NCI-H128 (cell line): ENCODE measurements around the gene TBX15.
"Not testable (repeated sequence)": the region's sequence is repeated elsewhere in the genome, so short reads cannot be mapped to it uniquely, and the experiment has no call there.

ENCODE experiments used
- DNase-seq: peaks from one replicate; lab custom pipeline; 2025; ENCODE audit not compliant: unreplicated experiment; lab: John Stamatoyannopoulos, UW

Gene TBX15

DNA sequence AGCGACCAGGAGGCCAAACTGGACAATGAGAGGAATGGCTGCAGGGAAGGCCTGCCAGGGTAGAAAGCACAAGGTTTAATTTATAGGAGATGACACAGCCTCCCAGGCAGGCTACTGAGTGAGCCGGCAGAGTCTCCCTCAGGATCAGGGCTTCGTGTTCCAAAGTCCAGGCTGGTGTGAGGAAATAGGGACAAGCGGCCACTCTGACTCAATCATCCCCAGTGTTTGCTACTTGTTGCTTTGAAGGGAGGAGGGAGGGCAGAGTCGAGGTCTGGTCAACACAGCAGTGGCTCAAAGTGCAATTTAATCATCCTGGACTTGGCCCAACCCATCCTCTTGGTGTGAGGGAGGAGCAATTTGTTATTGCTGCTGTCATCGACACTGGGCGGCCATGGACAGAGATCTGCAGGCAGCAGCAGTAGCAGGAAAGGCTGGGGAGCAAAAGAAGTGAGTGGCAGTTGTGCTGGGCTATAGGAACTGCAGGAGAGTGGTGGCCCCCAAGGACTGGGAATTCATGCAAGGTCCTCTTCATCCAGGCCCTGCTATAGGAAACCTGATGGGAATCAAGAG lies 27.5 kb downstream of the TBX15 start:
- no peak for DNase-seq

DNA sequence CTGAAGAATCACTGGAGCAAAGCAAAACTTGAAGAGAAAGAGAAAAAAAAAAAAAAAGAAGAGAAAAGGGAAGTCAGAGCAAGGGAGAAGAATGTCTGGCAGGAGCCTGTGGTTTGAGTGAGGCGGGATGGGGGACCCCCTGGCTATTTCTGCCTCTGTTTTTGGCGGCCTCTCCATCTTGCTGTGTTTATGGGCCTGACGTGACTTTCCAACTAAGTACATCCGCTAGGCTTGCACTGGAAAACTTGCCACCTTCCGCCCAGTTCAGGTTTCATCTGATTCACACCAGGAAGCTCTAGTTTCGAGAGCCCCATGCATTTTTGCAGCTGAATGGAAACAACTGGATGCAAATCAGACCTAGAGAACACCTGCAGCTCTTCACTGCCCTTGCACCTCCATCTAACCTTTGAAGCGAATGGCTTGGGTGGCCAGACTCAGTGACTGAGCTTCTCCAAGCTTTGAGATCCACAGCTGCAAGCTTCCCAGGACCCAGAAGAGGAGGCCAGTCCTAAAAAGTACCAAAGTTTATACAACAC lies 28.0 kb downstream of the TBX15 start:
- no peak for DNase-seq

DNA sequence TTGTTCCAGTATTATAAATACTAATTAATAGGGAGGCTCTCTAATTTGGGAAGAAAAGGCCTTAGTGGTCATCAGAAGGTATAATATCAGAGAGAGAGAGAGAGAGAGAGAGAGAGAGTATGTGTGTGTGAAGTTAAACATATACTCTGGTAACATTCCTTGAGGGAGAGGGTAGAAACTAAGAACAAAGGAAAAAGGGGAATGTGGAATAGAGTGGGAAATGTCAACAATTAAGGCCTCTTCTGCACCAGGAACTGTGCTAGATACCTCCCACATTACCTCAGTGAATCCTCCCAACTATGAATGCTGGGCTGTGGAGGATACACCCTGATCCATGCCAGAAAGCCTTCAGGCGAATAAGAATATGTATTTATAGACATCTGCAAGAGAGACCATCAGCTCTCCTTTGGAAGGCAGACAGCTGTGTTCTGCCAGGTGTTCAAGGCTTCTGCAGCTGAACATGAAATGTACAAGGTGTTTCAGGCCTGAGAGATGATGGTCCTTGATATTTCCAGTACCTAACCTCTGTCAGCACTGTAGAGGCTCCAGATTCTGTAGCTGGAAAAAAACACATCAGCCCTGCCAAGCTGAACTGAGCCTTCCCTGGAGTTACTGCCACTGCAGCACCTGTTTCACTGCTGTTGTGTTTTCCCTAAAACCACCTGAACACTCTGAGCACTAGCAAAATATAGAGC lies 29.1 kb downstream of the TBX15 start:
- no peak for DNase-seq

DNA sequence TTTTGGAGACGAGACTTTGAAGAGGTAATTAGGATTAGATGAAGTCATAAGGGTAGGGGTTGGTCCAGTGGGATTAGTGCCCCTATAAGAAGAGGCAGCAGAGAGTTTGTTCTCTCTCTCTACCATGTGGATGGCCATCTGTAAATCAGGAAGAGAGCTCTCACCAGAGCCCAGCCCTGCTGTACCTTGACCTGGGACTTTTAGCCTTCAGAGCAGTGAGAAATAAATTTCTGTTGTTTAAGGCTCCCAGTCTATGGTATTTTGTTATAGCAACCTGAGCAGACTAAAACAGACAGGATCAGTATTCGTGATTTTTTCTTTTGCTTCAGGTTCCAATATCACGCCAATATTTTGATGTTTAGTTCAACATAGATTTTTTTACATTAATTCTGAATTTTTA lies 30.0 kb downstream of the TBX15 start:
- DNase-seq, result no peak

DNA sequence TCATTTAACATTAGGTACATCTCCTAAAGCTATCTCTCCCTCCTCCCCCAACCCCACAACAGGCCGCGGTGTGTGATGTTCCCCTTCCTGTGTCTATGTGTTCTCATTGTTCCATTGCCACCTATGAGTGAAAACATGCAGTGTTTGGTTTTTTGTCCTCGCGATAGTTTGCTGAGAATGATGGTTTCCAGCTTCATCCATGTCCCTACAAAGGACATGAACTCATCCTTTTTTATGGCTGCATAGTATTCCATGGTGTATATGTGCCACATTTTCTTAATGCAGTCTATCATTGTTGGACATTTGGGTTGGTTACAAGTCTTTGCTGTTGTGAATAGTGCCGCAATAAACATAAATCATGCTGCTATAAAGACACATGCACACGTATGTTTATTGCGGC lies 30.6 kb downstream of the TBX15 start:
- DNase-seq, result not testable (repeated sequence)

DNA sequence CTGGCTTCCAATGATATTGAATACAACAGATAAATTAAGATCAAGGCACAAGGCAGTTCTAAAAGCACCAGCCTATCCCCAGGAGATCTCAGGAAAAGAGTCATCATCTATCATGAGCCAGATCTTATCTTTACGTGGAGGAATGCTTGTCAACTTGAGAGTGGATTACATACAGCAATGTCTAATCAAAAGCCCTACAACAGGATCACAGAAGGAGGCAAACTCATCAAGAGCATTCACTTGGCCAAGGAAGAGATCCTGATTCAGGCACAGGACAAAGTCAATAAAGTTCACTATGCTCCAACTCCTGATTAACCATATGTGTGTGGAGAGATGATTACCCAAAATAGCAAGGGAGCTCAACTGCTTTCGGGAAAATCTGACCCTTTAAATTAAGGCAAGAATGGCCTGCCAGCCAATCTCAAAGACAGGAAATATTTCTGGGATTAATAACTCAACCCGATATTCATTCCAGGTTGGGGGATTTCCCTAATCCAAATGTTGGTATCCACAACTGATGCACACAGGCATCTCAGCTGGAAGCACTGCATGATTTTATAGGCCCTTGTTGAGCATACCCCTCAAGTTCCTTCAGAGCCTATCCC lies 33.7 kb downstream of the TBX15 start:
- no peak for DNase-seq

DNA sequence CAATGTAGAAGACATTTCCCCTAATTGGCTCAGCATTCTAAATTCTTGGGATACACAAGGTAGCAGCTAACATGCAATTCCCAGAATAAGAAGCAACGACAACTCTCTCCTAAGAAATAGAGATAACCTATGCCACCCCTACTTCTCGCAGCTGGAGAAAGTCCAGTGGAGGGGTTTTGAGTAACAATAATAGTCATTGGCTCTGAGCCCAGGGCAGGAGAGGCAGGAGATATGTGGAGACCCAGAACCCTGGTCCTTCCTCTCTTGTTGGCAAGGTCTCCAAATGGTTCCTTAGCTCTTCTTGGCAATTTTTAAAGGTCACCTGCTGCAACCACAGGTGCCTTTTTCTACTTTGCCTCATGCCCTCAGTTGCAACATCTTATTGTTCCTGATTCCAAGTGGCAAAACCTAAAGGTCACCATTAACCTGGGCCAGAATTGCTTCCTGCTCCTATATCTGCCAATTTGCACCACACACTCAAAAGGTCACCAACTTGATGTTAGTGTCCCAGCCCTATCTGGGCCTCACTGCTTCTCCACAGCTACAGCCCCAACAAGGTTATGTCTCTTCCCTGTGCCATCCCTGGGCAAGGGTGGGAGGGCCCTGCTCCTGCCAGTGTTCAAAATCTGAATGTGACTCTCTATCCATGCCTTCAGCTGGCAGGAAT lies 36.7 kb downstream of the TBX15 start:
- DNase-seq, result no peak

DNA sequence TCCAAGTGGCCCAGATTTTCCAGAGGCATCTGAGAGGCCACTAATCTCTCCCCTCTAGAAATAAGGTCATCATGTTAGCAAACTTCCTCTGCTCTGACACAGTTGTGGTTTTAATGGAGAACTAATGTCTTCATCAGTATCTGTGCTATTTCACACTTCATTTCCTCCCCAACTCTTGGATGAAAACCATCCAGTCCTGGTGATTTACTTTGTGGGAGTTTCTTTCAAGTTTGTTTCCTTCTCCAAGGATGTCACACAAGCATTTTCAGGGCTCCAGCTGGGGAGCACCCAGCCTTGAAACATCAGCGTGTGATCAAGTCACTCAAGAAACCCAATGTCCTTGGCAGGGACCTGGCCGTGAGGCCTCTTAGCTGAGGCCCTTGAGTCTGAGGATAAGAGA lies 38.8 kb downstream of the TBX15 start:
- DNase-seq, result no peak

DNA sequence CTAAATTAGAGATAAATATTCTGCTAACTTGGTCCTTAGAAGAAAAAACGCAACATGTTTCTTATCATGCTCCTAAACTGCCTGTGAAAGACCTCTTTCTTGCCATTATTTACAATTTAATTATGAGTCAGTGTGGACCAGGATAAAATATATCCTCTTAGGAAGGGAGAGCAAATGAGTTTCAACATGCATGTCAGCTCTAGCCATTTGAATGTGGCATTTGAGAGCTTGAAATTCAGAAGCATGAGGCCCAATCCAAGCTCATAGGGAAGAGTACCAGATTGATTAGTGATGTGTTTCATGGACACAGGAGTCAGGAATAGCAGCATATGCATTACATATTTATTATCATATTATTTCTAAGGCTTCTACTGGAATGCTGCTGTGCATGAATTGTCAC lies 39.3 kb downstream of the TBX15 start:
- DNase-seq, result no peak

DNA sequence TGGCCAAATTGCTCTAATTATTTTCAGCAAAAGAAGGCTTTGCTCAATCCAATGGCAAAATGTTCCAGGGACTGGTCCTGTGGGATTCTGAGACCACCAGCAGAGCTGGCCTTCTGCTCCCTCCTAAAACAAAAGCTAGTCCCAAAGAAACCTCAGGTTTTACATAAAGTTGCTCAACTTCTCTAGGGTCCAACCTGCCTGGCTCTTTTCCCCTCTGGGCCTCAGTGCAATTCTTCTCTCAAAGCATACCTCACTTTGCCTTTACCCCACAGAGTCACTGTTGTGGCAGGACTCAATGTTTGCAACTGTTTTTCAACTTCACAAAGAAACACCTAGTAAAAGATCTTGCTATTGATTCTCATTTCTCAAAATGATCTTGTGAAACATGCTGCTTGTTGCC lies 39.8 kb downstream of the TBX15 start:
- DNase-seq, result no peak

DNA sequence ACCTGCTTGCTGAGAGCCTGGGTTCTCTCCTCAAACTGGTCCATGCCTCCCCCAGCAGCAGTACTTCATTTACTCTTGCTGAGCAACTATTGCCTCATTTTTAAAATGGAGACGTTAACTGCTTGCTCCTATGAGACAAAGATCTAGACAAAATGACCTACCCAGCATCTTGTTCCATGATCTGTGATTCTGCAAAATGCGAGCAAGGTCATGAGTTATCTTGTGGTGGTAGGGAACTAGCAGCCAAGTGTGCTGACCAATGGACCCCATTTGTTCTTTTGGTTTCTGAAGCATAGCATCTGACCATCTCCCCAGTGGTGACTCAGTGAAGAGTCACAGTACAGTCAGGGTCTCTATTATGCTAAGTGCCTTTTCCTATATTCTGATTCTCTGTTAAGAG lies 40.4 kb downstream of the TBX15 start:
- DNase-seq, result no peak

DNA sequence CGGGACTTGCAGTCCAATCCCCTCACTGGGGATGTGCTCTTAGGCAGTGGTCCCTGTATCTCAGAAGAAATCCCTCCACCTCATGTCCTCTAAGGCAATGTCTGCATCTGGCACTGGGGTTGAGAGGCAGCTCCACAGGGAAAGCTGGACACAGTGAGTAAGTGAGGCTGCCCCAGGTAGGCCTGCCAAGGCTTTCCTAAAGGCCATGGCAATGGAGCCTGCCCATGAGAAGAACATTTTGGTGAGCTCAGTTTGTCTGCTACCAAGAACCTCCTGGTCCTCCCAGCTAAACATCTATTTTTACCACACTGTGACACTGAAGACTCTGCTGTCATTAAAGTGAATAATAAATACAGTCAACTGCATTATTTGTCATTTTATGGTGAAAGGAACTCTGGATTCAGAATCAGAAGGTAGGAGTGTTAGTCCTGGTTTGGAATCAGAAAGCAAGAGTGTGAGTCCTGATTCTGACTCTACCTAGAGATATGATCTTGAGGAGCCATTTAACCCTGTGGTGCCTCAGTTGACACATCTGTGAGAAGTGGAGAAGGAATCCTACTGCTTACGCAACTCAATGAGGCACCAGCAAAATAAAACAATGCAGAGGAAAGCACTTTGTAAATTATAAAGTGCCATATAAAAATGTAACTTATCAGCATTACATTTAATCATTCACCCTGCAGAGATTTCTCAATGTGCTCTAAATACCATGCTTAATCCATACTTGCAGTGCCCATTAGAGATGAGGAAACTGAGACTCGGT lies 41.0 kb downstream of the TBX15 start:
- DNase-seq, result no peak

DNA sequence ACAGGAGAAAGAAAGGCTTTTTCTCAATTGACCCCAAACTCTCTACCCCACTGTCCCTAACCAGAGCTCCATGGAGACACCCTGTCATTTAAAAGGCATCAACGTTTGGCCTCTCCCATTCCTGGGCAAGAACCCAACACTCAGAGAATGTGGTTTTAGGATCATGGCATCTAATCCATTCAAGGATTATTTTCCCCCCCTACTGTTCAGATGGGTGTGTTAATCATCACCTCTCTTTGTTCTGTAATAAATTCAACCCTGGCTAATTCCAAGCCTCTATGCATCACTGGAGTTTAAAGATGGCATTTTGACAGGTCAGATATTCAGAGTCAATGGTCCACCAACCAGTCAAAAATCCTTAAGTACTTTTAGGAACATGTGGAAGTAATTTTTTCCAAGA lies 42.7 kb downstream of the TBX15 start:
- no peak for DNase-seq

DNA sequence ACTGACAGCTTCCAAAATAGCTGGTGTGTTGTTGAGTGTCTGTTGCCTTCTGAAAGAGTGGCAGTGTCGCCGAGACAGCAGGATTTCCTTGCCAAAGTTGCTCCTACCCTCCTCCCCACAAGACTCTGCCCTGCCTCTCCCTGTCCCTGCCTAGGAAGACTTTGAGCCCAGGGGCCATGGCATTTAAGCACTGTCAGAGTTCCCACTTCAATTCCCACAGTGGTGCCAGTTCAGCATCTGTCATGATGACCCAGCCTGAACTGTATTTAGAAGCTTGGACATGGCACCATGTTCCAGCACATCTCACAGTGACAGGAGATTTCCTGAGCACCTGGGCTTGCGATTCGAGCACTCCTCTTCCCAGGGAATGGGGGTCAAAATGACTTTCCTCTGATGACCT lies 43.6 kb downstream of the TBX15 start:
- no peak for DNase-seq

DNA sequence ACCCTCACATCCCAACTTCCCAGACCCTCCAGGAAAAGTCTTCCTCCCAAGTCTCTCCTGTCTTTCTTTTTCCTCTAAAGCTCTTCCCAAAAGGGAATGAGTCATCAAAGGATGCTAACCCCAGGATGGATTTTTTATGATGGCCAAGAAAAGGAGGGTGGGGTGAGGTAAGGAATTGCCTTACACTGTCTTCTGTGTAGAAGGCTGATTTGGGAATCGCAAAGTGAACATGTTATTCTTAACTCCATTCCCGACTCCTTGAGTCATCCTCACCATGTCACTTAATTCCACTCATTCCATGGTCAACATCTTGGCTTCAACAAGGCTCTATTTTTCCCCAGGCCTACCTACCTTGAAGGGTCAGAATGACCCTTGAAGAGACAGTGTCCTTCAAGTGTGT lies 44.0 kb downstream of the TBX15 start:
- DNase-seq, result no peak

DNA sequence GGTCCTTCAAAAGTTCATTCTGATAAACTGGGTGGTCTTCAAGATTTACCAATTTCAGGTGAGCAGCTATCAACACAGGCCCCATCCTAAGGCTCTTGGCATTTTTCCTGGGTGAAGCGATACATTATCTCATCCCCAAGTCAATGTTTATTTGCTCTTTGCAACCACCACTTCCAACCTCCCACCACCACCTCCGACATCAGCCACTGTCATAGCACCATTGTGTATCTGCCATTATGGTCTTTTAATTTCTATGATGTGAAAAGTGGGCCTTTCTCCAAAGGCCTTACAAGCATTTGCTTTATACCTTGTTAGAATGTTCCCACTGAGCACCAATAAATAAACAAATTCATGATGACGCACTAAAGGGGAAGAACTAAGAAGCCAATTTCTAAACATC lies 47.2 kb downstream of the TBX15 start:
- no peak for DNase-seq

DNA sequence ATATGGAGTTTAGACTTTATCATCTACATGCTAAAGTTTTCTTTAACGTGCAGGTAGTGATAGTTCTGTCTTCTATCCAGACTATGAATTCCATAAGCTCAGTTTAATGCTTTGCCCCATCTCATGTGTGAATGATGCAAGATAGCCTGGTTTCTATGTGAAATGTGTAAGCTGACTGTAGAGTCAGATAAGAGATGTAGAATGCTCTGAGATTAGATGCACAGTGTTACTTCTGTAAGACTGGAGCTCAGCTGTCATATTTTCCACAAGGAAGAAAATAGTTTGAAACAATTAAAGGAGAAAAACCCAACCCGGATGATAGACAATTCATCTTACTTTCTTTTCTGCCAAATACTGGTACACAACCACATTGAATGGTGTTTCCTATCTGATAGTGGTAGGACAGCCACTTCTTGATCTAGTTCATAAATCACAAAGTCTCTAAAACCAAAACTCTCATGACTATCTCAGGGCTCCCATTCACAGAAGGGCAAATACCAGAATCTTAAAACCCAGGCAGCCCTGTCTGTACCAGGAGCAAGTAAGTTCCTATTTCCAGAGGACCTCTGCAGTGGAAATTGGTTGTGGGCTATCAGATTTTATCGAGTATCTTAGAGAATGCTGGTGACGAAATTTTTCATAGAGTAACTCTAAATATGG lies 50.6 kb downstream of the TBX15 start:
- no peak for DNase-seq

DNA sequence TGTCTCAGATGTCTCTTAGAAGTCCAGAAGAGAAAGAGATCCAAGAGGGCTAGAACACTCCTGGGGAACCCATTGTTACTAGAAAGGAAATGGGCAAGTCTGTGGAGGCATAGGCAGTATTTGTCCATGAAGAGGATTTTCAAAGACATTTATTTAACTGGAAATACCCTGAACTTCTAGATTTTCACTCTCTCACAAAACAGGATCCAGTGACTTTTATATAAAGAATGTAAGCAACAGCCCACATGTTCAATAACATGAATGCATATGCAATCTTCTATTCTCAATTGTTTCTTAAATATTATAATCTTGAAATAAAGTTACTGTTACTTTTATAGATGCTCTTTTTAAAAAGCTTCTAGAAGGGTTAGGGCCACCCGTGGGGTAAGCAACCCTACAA lies 53.4 kb downstream of the TBX15 start:
- DNase-seq, result no peak

DNA sequence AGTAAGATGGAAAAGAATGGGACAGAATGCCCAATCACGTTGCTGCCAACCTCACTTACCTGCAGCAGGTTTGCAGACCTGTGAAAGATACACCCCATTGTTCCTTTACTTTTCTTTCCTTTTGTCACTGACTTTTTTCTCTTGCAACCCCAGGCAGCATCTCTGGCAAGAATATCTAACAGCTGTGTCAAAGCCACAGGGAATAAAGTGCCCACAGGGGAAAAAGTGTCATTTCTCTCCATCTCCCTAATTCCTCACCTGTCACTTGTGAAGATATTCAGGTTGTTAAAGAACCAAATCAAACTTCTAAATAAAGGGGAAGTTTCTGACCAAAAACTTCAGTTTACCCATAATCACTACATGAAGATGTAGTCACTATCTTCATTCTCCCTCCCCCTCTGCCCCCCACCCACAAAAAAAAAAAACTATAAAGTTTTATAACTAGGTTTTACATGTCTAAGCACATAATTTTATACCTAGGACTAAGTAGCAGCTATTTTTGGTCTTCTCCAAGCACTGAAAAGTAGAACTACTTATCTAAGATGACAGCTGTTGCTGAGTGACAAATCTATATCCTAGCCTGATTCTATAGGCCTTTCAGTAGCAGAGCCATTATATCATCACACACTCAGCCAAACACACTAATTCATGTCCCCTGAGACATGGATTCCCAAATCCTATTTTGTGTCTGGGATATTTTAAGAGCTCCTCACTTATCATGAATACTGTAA lies 54.9 kb downstream of the TBX15 start:
- no peak for DNase-seq

DNA sequence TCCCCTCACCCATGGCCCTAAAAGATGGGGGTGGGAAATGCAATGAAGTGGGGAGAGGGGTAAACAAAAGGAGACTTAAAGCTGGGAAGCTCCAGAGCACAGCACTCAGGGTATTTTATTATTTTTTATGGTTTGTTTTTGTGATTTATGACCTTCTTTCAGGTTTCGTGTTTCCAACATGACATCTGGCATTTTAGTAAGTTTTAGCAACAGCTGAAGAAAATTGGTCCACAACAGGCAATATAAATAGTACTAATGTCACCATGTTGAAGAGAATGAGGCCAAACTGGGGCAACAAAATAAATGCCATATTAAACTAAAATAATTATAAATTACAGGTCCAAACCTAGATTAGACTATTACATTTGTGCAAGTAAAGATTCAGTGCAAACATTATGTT lies 56.3 kb downstream of the TBX15 start:
- no peak for DNase-seq
